Esophagus muscularis mucosa (tissue), 4 donors: Measurements from ENCODE around the gene LMO3. TPM values are rescaled to one million over a fixed set of nuclear protein-coding genes. Genes with fewer than 3 reads are reported as not detected.

Source experiments
- DNase-seq: peaks from one replicate; pipeline ENCODE4 v3.0.0-alpha.2; 2017; ENCODE audit errors: extremely low spot score
- H3K27ac ChIP-seq, 4 donors: fragments of 200-600 bp; sonication (generic); replicated peaks in 1 of 4; 1 replicate in 3 of 4; 2 replicates in 1 of 4; pipeline ENCODE4 v1.5.1; 2016 to 2019; ENCODE audit warnings: mild to moderate bottlenecking in 1 of 4
- H3K27me3 ChIP-seq, 4 donors: fragments of 200-600 bp; sonication (generic); one replicate each; pipeline versions ENCODE4 v1.5.1 to v1.6.0; 2016 to 2019
- H3K36me3 ChIP-seq, 4 donors: fragments of 200-600 bp; sonication (generic); one replicate each; pipeline ENCODE4 v1.5.1; 2016 to 2019
- H3K4me1 ChIP-seq, 4 donors: fragments of 200-600 bp; sonication (generic); one replicate each; pipeline ENCODE4 v1.5.1; 2016 to 2019
- H3K4me3 ChIP-seq, 4 donors: fragments of 200-600 bp; sonication (generic); 1 replicate in 2 of 4; 2 replicates in 2 of 4; pipeline ENCODE4 v1.5.1; 2016 to 2019; ENCODE audit warnings: mild to moderate bottlenecking in 4 of 4, moderate library complexity in 1 of 4
- H3K9me3 ChIP-seq, 4 donors: fragments of 200-600 bp; sonication (generic); 1 replicate in 3 of 4; 2 replicates in 1 of 4; pipeline ENCODE4 v1.5.1; 2016 to 2019
- EP300 ChIP-seq: sonication (generic); formaldehyde crosslinking; IDR thresholded peaks from one replicate; pipeline ENCODE4 v1.6.1; 2017; ENCODE audit warnings: antibody characterized with exemption
- POLR2A ChIP-seq: fragments of 450-650 bp; IDR thresholded peaks from one replicate; pipeline ENCODE4 v1.6.1; 2017; ENCODE audit warnings: antibody characterized with exemption, moderate library complexity, mild to moderate bottlenecking, low read depth
- POLR2AphosphoS5 ChIP-seq, 2 donors: sonication (generic); formaldehyde crosslinking; IDR thresholded peaks; one replicate each; pipeline ENCODE4 v1.6.1; 2017; ENCODE audit warnings: antibody characterized with exemption in 2 of 2
- WGBS: methylation state at CpG from one replicate; pipeline ENCODE4 v1.1.5; 2018; 5-methylcytosine and 5-hydroxymethylcytosine counted together
- intact Hi-C: fragments of 100-400 bp; cut with DNase I; formaldehyde crosslinking; loops from one replicate; pipeline ENCODE4 v1.15.1; 2023
- total RNA-seq, 4 donors: library from RNA; depleted of rRNA; stranded (reverse); fragments of >200 nt; gene quantifications; one replicate each; pipeline versions ENCODE4 v1.1.0 to v1.2.1, GENCODE V29; 2016
- TF ChIP-seq, protein P1 (sequence below), 3 experiments: fragments of 200-600 bp in 2 of 3; fragments of 450-650 bp in 1 of 3; sonication (generic) in 2 of 3; IDR thresholded peaks; one replicate each; pipeline ENCODE4 v1.5.1; 2017 to 2019; ENCODE audit warnings: antibody characterized with exemption in 3 of 3, mild to moderate bottlenecking in 2 of 3, moderate library complexity in 1 of 3

The LMO3 gene
- total RNA-seq, 4 donors from 2014 or later = 66.1 to 152 (median 138) TPM

DNA sequence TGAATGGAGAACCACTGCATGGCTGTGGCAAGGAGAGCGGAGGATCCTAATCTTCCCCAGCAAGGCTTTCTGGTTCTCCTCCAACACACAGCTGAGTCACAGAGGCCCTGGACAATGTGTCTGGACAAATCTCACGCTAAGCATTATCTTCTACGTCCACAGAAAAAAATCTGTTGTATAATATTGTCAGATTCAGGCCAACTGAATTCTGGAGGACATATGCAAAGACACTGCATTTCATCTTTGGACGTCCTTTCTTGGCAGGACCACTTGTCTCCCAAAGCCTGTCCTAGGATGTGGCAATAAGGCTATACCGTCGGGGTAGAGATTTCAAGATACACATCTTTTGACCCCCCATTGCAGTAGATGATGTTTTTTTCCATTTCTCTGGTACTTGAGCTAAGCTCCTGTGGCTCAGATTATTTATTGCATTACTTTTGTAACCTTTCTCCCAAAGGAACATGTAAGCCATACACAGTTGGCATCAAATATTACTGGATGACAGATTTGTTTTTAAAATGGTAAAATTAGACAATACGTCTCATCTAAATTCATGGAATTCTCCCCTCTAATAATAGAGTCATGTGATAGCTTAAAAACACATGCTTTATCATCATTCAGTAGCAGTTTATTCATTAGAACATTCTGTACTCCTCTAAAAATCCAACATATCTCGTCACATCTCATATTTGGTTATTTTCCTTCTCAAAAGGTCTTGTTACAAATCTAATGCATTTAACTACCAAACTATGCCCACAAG lies 19.4 kb downstream of the LMO3 start:
- TF ChIP-seq POLR2A (no peak), EP300 (peak; percentile 25), POLR2AphosphoS5 (IDR thresholded peaks at IDR 0.05) (peak; percentile 70 to 84)
- Histone ChIP-seq H3K36me3 (no peaks in the 10 kb centered on the region), H3K4me3 (peak overlapping the region; percentile 19 to 43 (median 29)), H3K27ac (peak overlapping the region; percentile 81 to 88 (median 85)), H3K9me3 (no peaks in the 10 kb centered on the region), H3K4me1 (peaks cover 0 to 67% (median 53%) of the 10 kb centered on the region in 4 donors), H3K27me3 (no peaks in the 10 kb centered on the region)
- no peak for DNase-seq
- 52% methylated on average over 8 of the region's 8 CpGs for WGBS
- intact Hi-C loops = no loop called here

DNA sequence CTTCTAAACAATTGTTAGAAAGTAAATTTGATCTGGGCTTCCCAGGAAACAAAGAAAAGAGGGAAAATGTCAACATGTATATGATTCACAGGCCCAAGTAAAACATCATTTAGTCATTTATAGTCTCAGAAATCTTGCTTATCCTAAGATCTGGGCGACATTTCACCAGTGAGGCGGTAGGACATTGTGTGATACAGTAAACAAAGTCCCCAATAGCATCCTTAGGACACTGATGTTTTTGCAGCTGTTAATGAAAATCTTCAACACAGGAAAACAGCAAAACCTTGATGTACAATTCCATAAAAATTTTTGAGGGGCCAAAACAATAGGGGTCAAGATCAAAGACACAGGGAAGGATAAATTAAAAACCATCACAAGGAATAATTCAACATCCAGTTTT lies 20.2 kb downstream of the LMO3 start:
- intact Hi-C loops = no loop called here
- Histone ChIP-seq H3K27ac (peak overlapping the region; percentile 81 to 88 (median 85)), H3K4me1 (peaks cover 0 to 67% (median 53%) of the 10 kb centered on the region in 4 donors)

DNA sequence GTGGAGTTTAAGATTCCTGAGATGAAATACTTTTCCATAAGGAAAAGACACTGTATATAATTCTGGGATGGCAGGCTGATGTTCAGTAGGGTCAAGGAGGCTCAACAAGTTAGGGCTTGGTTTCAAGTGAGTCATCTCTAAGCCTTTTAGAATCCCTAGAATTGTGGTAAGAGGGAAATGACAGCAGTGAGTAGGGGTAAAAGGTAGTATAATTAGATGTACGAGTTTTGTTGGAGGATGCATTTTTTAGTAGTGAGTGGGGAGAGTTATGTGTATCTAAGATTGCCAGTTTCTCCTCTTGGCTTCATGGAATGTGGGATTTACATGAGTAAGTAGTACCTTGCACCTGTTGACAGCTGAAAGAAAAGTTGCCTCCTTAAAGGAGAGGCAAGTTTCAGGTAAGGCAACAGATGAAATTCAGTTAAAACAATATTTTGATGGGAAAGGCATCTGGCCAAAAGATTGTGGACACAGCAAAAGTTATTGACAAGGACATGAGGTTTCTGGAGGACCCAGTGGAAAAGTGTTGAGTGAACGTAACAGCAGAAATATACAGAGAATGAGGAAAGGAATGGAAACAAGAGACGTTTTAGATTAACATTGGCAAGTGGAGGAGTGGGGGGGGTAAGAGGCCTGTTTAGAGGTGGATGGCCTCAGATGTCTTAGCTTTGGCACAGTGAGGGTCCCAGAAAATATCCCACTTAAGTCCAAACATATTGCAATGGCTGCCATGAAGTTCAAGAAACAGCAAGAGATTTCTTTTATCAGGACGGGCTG lies 21.8 kb downstream of the LMO3 start:
- no peaks in the 10 kb centered on the region for H3K36me3 ChIP-seq
- intact Hi-C loops = no loop called here
- no peaks in the 10 kb centered on the region for H3K9me3 ChIP-seq
- H3K27ac ChIP-seq = peak overlapping the region; percentile 81 to 88 (median 85)
- TF ChIP-seq, protein P1, sequence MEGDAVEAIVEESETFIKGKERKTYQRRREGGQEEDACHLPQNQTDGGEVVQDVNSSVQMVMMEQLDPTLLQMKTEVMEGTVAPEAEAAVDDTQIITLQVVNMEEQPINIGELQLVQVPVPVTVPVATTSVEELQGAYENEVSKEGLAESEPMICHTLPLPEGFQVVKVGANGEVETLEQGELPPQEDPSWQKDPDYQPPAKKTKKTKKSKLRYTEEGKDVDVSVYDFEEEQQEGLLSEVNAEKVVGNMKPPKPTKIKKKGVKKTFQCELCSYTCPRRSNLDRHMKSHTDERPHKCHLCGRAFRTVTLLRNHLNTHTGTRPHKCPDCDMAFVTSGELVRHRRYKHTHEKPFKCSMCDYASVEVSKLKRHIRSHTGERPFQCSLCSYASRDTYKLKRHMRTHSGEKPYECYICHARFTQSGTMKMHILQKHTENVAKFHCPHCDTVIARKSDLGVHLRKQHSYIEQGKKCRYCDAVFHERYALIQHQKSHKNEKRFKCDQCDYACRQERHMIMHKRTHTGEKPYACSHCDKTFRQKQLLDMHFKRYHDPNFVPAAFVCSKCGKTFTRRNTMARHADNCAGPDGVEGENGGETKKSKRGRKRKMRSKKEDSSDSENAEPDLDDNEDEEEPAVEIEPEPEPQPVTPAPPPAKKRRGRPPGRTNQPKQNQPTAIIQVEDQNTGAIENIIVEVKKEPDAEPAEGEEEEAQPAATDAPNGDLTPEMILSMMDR (IDR thresholded peaks at IDR 0.05) = no peak
- TF ChIP-seq POLR2A (no peak), POLR2AphosphoS5 (IDR thresholded peaks at IDR 0.05) (no peak), EP300 (no peak)
- no peak for DNase-seq
- H3K4me3 ChIP-seq = no peak overlapping the region
- H3K4me1 ChIP-seq = peaks cover 0 to 60% (median 45%) of the 10 kb centered on the region in 4 donors
- 59% methylated on average over 4 of the region's 4 CpGs for WGBS
- no peaks in the 10 kb centered on the region for H3K27me3 ChIP-seq

More for the DNA sequence above, 20.2 kb downstream of the LMO3 start:
- H3K27me3 ChIP-seq = no peaks in the 10 kb centered on the region
- H3K36me3 ChIP-seq = no peaks in the 10 kb centered on the region
- H3K9me3 ChIP-seq = no peaks in the 10 kb centered on the region
- peak overlapping the region in 1 of 4 donors; percentile 9 for H3K4me3 ChIP-seq
- TF ChIP-seq POLR2AphosphoS5 (IDR thresholded peaks at IDR 0.05) (no peak), EP300 (no peak), POLR2A (no peak)
- TF ChIP-seq, protein P1 (IDR thresholded peaks at IDR 0.05) = no peak
- DNase-seq = no peak
- WGBS = 90% methylated on average over 2 of the region's 2 CpGs

DNA sequence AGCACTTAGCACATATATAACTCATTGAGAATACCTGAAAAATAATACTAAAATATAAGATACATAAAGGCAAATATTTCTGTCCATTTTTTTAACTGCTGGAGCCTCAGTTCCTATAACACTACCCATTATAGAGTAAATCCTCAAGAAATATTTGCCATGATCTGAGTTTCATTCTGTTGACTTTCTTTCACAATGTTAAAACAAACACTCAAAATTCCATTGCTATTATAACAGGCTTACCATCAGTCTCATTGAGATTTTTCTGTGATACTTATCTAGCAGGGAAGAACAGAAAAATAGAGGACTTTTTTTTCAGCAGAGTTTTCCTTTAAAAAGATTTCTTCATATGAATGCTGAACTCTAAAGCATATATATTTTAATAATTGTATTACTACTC lies 24.5 kb downstream of the LMO3 start:
- peaks cover 0 to 39% (median 31%) of the 10 kb centered on the region in 4 donors for H3K4me1 ChIP-seq
- no peak overlapping the region for H3K27ac ChIP-seq
- no peaks in the 10 kb centered on the region for H3K27me3 ChIP-seq
- intact Hi-C loops = no loop called here
- DNase-seq = no peak
- no peaks in the 10 kb centered on the region for H3K9me3 ChIP-seq
- H3K4me3 ChIP-seq = no peak overlapping the region
- no peaks in the 10 kb centered on the region for H3K36me3 ChIP-seq
- TF ChIP-seq EP300 (no peak), POLR2A (no peak), POLR2AphosphoS5 (IDR thresholded peaks at IDR 0.05) (no peak)
- TF ChIP-seq, protein P1 (IDR thresholded peaks at IDR 0.05) = no peak

DNA sequence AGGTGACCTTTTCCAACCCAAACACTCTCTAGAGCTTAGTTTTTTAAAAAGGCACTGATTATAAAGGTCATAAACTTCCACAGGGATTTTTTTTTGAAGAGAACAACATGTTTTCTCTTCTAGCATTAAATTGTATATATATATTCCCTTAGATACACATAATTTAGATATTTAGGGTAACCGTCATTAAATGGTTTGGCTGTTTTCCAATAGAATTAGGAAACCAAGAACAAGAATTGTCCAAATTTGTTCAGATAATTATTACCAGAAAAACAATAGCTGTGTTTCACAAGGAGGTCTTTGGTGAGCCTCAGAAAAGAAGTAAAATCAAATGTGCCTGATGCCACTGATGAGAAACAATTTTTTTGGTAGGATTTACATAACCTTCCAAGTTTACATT lies 26.9 kb downstream of the LMO3 start:
- peaks cover 0 to 15% (median 12%) of the 10 kb centered on the region in 4 donors for H3K4me1 ChIP-seq
- no peaks in the 10 kb centered on the region for H3K27me3 ChIP-seq
- WGBS = 68% methylated on average over 1 of the region's 1 CpG
- H3K9me3 ChIP-seq = no peaks in the 10 kb centered on the region
- no peaks in the 10 kb centered on the region for H3K36me3 ChIP-seq
- no peak overlapping the region for H3K4me3 ChIP-seq
- no peak overlapping the region for H3K27ac ChIP-seq
- TF ChIP-seq POLR2A (no peak), EP300 (no peak), POLR2AphosphoS5 (IDR thresholded peaks at IDR 0.05) (no peak)
- TF ChIP-seq, protein P1 (IDR thresholded peaks at IDR 0.05) = no peak
- intact Hi-C loops = no loop called here
- no peak for DNase-seq
